ENCODE results near the gene ZC3H10. TPM values are rescaled to one million over a fixed set of nuclear protein-coding genes. Genes with fewer than 3 reads are reported as not detected.

ZC3H10 gene
- total RNA-seq, 1 experiment from 2014 or later: 11.3 TPM

DNA sequence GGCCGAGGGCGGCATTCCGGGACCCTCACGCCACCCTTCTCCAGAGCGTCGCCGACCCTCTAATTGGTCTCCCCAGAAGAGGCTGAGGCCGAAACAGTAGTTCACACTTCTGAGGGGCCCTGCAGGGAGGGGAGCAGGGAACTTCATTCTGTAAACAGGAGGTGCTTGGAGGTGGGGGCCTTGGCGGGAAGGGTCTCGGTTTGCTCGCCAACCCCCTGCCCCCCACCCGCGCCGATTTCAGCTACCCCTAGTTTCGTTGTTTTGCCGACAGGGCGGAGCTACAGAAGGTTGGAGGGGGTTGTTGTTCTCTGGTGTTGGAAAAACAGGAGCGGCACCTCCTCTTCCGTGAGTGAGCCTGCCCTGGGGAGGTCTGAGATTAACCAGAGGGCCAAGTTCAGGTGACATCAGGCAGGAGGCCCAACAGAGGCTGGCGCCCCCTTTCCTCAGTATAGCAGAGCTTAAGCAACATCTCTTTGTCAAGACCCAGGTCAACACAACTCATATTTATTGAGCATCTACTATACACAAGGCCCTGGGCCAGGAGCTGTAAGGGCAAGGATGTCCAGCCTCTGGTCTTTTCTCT lies 37.4 kb upstream of the ZC3H10 start (continued):
- TF ChIP-seq, protein P1, sequence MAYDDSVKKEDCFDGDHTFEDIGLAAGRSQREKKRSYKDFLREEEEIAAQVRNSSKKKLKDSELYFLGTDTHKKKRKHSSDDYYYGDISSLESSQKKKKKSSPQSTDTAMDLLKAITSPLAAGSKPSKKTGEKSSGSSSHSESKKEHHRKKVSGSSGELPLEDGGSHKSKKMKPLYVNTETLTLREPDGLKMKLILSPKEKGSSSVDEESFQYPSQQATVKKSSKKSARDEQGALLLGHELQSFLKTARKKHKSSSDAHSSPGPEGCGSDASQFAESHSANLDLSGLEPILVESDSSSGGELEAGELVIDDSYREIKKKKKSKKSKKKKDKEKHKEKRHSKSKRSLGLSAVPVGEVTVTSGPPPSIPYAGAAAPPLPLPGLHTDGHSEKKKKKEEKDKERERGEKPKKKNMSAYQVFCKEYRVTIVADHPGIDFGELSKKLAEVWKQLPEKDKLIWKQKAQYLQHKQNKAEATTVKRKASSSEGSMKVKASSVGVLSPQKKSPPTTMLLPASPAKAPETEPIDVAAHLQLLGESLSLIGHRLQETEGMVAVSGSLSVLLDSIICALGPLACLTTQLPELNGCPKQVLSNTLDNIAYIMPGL (CRISPR knock-in tag; IDR thresholded peaks at IDR 0.05): 0 out of 2 replicates have a peak, but pooled peaks have one; percentile 28
- TF ChIP-seq KAT7 (CRISPR knock-in tag; IDR thresholded peaks at IDR 0.05; ENCODE audit: borderline replicate concordance) (no peak), ZNF121 (CRISPR knock-in tag; IDR thresholded peaks at IDR 0.05) (no peak), GTF2I (CRISPR knock-in tag; conservative IDR thresholded peaks at IDR 0.05) (no peak), OVOL2 (CRISPR knock-in tag; IDR thresholded peaks at IDR 0.05; ENCODE audit: borderline replicate concordance) (no peak), TCF7 (CRISPR knock-in tag; IDR thresholded peaks at IDR 0.05; ENCODE audit: low read depth) (0 out of 2 replicates have a peak, but pooled peaks have one; percentile 10), ELF4 (CRISPR knock-in tag; IDR thresholded peaks at IDR 0.05; ENCODE audit: low read depth) (no peak), ETV6 (CRISPR knock-in tag; IDR thresholded peaks at IDR 0.05) (peak; percentile 16; the same call in 1 of the 2 replicates), FOXJ3 (CRISPR knock-in tag; IDR thresholded peaks at IDR 0.05; ENCODE audit: borderline replicate concordance) (no peak), GABPB1 (CRISPR knock-in tag; IDR thresholded peaks at IDR 0.05) (peak; percentile 84), ATF1 (CRISPR knock-in tag; IDR thresholded peaks at IDR 0.05) (no peak), NR2C2 (CRISPR knock-in tag; IDR thresholded peaks at IDR 0.05) (no peak), ZNF416 (CRISPR knock-in tag; IDR thresholded peaks at IDR 0.05) (no peak), NFE2L1 (CRISPR knock-in tag; IDR thresholded peaks at IDR 0.05) (no peak), NR3C1 (CRISPR knock-in tag; conservative IDR thresholded peaks at IDR 0.05; ENCODE audit: low read depth) (no peak), NFATC4 (CRISPR knock-in tag; IDR thresholded peaks at IDR 0.05) (no peak)
- TF ChIP-seq, protein P2, sequence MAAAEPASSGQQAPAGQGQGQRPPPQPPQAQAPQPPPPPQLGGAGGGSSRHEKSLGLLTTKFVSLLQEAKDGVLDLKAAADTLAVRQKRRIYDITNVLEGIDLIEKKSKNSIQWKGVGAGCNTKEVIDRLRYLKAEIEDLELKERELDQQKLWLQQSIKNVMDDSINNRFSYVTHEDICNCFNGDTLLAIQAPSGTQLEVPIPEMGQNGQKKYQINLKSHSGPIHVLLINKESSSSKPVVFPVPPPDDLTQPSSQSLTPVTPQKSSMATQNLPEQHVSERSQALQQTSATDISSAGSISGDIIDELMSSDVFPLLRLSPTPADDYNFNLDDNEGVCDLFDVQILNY (CRISPR knock-in tag; IDR thresholded peaks at IDR 0.05): peak; percentile 41; the same call in 1 of the 2 replicates
- TF ChIP-seq, protein P3, sequence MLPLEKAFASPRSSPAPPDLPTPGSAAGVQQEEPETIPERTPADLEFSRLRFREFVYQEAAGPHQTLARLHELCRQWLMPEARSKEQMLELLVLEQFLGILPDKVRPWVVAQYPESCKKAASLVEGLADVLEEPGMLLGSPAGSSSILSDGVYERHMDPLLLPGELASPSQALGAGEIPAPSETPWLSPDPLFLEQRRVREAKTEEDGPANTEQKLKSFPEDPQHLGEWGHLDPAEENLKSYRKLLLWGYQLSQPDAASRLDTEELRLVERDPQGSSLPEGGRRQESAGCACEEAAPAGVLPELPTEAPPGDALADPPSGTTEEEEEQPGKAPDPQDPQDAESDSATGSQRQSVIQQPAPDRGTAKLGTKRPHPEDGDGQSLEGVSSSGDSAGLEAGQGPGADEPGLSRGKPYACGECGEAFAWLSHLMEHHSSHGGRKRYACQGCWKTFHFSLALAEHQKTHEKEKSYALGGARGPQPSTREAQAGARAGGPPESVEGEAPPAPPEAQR (CRISPR knock-in tag; IDR thresholded peaks at IDR 0.05): no peak
- TF ChIP-seq, protein P4, sequence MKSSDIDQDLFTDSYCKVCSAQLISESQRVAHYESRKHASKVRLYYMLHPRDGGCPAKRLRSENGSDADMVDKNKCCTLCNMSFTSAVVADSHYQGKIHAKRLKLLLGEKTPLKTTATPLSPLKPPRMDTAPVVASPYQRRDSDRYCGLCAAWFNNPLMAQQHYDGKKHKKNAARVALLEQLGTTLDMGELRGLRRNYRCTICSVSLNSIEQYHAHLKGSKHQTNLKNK (CRISPR knock-in tag; IDR thresholded peaks at IDR 0.05): no peak

DNA sequence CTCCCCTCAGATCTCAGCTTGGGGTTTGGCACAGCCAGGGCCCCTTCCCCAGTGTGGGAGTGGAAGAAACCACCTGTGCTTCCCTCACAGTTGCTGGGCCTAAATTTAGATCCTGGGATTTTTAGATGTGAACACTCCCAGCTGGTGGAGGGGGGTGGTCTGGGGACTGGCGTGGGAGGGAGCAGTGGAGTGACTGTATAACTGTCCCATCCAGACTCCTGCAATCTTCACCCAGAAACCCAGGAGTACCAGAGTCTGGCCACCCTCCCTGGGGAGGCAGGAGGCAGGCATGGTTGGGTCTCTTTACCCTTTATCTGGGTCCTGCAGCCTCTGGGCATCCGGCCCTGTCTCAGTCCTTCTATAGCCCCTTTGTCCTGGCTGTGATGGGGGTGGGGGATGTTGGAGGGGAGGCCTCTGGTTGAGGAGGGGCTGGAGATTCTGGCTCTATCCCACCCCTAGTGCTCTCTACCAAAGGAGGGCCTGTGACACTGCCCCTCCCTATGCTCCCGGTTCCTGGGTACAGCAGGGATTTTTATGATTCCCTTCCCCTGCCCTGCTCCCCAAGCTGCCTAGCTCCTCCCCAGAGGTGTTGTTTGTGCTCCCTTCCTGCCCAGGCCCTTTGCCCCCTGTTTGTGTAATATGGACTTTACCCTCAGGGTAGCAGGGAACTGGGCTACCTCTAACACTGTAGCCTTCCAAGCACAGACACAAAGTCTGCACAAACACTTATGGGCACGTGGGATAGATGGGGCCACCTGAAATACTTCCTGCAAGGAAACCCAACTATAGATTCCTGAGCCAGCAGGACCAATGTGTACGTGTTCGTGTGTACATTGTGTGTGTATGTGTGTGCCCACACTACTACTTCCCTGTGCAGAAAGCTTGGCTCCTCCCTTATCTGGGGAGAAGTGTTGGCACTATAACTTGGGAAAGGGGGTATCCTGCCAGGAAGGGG lies 36.4 kb upstream of the ZC3H10 start:
- TF ChIP-seq GABPB1 (CRISPR knock-in tag; IDR thresholded peaks at IDR 0.05) (peak; percentile 89), FOXP1 (CRISPR knock-in tag; IDR thresholded peaks at IDR 0.05; ENCODE audit: borderline replicate concordance) (no peak)
- Mint-ChIP-seq H3K4me3 (peak overlapping the region; percentile 89), H3K36me3 (peaks cover 24% of the 10 kb centered on the region), H3K4me1 (peaks cover 23% of the 10 kb centered on the region), H3K9me3 (no peaks in the 10 kb centered on the region), H3K27me3 (ENCODE audit: low read depth) (no peaks in the 10 kb centered on the region), H3K27ac (peak overlapping the region; percentile 96)
- ChIA-PET CTCF (interaction anchor here (0.8 to 2.6 kb wide), 7 partner anchors 11 to 108 kb away, joined by 3 to 16 read pairs (median 4); partner anchors contain the start of genes ESYT1, PA2G4, RAB5B and SMARCC2), POLR2A (interaction anchor here (0.8 to 2.9 kb wide), 7 partner anchors 23 to 78 kb away, joined by 3 to 34 read pairs (median 3); partner anchors contain the start of genes ESYT1 and PA2G4)
- peak; percentile 14 for DNase-seq (ENCODE audit: low spot score)
- ATAC-seq: no peak

All from WTC11 (cell line).